ENCODE results near the gene GPRC5C.

- TF ChIP-seq CTCF (IDR thresholded peaks at IDR 0.05) (no peak), POLR2AphosphoS5 (IDR thresholded peaks at IDR 0.05) (peak in 1 of 4 donors; percentile 11), POLR2A (IDR thresholded peaks at IDR 0.05) (no peak)
These were observed 35.5 kb downstream of the GPRC5C start for GRCh38 chr17:74467221-74467951.
